Fibroblast of the aortic adventitia (primary cell): ENCODE data around the gene CACNA2D3. TPM values are rescaled to one million over a fixed set of nuclear protein-coding genes. Genes with fewer than 3 reads are reported as not detected.

Source experiments
- DNase-seq: peaks from one replicate; pipeline ENCODE4 v3.0.0-alpha.2; 2010; ENCODE audit warnings: low read depth
- H3K4me3 ChIP-seq: 2 replicates; pipeline ENCODE4 v1.5.1; 2011; ENCODE audit warnings: low read depth, mild to moderate bottlenecking, control low read depth, low read length, moderate library complexity
- CTCF ChIP-seq: IDR thresholded peaks from 2 replicates; pipeline ENCODE4 v1.5.1; 2011; ENCODE audit warnings: mild to moderate bottlenecking, low read length, control low read depth, inconsistent platforms; ENCODE audit not compliant: insufficient read depth
- total RNA-seq: library from RNA; depleted of rRNA; stranded (reverse); fragments of >200 nt; gene quantifications from 2 replicates; pipeline ENCODE4 v1.2.3, GENCODE V29; 2012; ENCODE audit warnings: low replicate concordance

Gene CACNA2D3
- total RNA-seq, 1 donor: 0.45 TPM

GRCh38 chr3:54515441-54516213, 393.3 kb downstream of the CACNA2D3 start:
- no peak for TF ChIP-seq CTCF
- DNase-seq: no peak
- no peak overlapping the region for H3K4me3 ChIP-seq

- no peak for TF ChIP-seq CTCF
- no peak for DNase-seq
- no peak overlapping the region for H3K4me3 ChIP-seq
Observed at GRCh38 chr3:54517424-54517823, 395.1 kb downstream of the CACNA2D3 start.

DNA sequence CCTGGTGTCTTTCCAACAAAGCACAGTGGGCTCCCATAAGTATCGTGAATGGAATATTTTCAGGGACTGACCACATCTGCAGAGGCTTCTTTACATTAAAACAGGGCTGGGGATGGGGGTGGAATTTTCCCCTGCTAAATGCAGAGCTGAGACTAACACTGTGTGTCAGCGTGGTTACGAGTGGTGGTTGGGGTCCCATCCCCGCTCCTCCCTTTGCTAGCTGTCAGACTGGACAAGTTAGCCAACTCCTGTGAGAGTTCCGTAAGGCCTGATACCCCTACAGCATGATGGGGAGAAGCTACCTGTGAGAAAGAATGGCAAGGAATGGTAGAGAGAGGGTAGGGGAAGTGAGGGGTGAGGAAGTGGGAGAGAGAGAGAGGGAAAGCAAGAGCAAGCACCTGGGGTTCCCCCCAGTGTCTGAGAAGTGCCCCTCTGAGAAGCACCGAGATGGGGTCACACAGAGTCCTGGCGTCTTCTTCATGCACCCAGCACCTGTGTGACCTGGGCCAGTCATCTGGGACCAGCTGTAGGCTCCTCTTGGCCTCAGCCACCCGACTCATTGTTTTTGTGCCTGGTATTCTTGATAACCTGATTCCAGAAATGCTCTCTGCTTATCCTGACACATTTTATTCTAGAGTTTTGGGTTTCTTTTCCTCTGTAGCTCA, 395.8 kb downstream of the CACNA2D3 start:
- H3K4me3 ChIP-seq: no peak overlapping the region
- TF ChIP-seq CTCF: no peak
- no peak for DNase-seq

GRCh38 chr3:54519493-54519892, 397.1 kb downstream of the CACNA2D3 start:
- DNase-seq: no peak
- no peak for TF ChIP-seq CTCF
- H3K4me3 ChIP-seq: no peak overlapping the region

DNA sequence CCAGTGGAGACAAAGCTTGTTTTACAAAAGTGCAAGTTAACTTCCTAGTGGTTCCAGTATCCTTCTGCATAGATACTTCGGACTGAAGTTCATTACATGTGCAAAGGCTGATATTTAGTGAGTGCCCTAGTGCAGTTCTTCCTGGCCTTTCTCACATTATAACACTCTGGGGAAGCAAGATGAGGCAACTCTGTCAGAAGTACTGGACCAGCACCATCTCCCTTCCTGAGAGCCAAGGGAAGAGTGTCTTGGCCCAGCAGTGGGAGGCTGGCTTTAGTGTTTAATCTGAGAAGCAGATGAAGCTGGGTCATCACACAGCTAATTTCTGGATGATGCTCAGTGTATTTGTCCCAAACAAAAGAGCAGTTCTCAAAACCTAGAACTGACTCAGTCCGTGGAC, 397.7 kb downstream of the CACNA2D3 start:
- no peak for DNase-seq
- TF ChIP-seq CTCF: no peak

DNA sequence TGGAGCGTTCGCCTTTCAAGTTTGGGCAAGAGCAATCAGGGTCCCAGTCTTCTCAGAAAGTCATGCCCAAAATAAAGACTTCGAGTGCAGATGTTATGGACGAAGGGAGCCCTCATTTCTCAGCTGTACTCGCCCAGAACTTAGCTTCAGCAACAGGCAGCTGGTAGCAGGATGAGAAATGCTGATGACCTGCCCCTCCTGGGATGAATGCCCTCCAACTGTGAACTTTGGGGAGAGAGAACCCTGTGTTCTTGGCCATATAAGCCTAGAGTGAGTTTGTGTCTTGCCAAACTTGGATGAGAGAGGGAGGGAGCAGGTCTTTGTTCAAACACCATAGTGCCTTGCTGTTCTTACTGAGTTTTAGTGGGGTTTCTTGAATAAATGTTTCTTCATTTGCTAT, 405.2 kb downstream of the CACNA2D3 start:
- DNase-seq: no peak
- H3K4me3 ChIP-seq: no peak overlapping the region
- no peak for TF ChIP-seq CTCF

More for the DNA sequence above, 397.7 kb downstream of the CACNA2D3 start:
- H3K4me3 ChIP-seq: no peak overlapping the region
